H1 (cell line): ENCODE results near the gene CLEC16A. TPM values are rescaled to one million over a fixed set of nuclear protein-coding genes. Genes with fewer than 3 reads are reported as not detected.

Experiments
- BACH1 ChIP-seq: IDR thresholded peaks from 2 replicates; pipeline ENCODE4 v1.6.1; 2012; ENCODE audit warnings: low read length, improper control_type of control experiment
- BCL11A ChIP-seq, 2 experiments: IDR thresholded peaks; one replicate each; pipeline ENCODE4 v1.6.1; 2011; ENCODE audit warnings: low read depth in 2 of 2, low read length in 2 of 2, mild to moderate bottlenecking in 2 of 2
- JUND ChIP-seq: IDR thresholded peaks from 2 replicates; pipeline ENCODE4 v1.6.1; 2011; ENCODE audit warnings: mild to moderate bottlenecking, improper control_type of control experiment, low read length
- NANOG ChIP-seq: IDR thresholded peaks from 2 replicates; pipeline ENCODE4 v1.6.1; 2011; ENCODE audit warnings: low read length, low read depth, mild to moderate bottlenecking, inconsistent platforms; ENCODE audit not compliant: insufficient read depth, poor library complexity, severe bottlenecking
- PHF8 ChIP-seq: fragments of 200-600 bp; sonication (generic); conservative IDR thresholded peaks from 2 replicates; pipeline ENCODE4 v1.7.1; 2012; ENCODE audit warnings: low read depth, mild to moderate bottlenecking, inconsistent platforms, low read length, moderate library complexity
- POLR2AphosphoS5 ChIP-seq: IDR thresholded peaks from 2 replicates; pipeline ENCODE4 v1.6.1; 2011; ENCODE audit warnings: low read depth, low read length
- SIRT6 ChIP-seq: IDR thresholded peaks from one replicate; pipeline ENCODE4 v1.7.1; 2012; ENCODE audit warnings: low read length, inconsistent platforms
- TEAD4 ChIP-seq: IDR thresholded peaks from 2 replicates; pipeline ENCODE4 v1.6.1; 2012; ENCODE audit warnings: low read depth, low read length, inconsistent platforms, mixed read lengths
- polyA plus RNA-seq, 7 experiments: library from polyadenylated mRNA; depleted of rRNA in 3 of 7; stranded (reverse) in 5 of 7; unstranded in 2 of 7; fragments of >200 nt in 5 of 7; fragments of 200-250 nt in 2 of 7; gene quantifications; 1 replicate in 5 of 7; 2 replicates in 1 of 7; 4 replicates in 1 of 7; pipeline versions ENCODE4 v1.2.1 to v1.2.3, GENCODE V29; 2011 to 2013; ENCODE audit warnings: missing spikeins in 2 of 7, mixed read lengths in 2 of 7
- total RNA-seq: library from RNA; stranded (reverse); fragmentation: NEBNext Ultra II Directional; extraction: Animal tissue kit (Norgen Biotek cat#: 25700); gene quantifications from 2 replicates; pipeline ENCODE4 v1.2.1, GENCODE V29; 2021
- TF ChIP-seq, protein P1 (sequence below): fragments of 300-600 bp; sonication (generic); IDR thresholded peaks from 2 replicates; pipeline ENCODE4 v1.7.1; 2012; ENCODE audit warnings: low read length, moderate library complexity, mild to moderate bottlenecking, inconsistent platforms; ENCODE audit not compliant: insufficient replicate concordance
- TF ChIP-seq, protein P2 (sequence below): IDR thresholded peaks from 2 replicates; pipeline ENCODE4 v1.6.1; 2012; ENCODE audit warnings: low read length, inconsistent platforms

The CLEC16A gene
- total and polyA plus RNA-seq, 2 of the 8 experiments (the other 6 are each of a cell fraction or from before 2014, with no cell fraction given): 7.6 to 19.3 TPM

DNA sequence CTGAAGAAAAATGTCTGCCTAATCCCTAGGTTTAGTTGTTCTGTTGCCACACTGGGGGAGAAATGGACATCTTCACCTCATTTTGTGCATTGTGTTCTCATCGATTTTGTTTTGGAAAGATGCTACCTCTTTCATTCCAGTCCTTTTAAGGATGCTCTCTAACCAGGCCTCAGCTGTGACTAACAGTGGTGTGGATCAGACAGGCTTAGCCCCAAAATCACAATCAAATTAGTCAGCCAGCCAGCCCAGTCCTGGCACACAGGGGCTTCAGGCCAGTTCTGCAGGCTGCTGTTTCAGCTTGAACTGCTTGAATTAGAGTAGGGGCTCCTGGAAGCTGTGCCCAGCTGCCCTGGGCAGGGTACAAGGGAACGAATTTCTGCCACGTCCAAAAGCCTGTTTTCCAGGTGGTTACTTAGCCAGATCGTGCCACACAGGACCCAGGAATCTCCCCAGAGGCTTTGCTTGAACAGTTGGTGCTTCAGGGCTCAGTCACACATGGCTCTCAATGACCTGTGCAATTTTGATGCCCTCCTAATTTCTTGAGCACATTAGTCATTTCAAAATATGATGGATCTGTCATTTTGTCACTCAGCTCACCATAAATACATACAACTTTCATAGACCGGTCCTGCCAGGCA lies 60.7 kb downstream of the CLEC16A start (continued):
- TF ChIP-seq, protein P1, sequence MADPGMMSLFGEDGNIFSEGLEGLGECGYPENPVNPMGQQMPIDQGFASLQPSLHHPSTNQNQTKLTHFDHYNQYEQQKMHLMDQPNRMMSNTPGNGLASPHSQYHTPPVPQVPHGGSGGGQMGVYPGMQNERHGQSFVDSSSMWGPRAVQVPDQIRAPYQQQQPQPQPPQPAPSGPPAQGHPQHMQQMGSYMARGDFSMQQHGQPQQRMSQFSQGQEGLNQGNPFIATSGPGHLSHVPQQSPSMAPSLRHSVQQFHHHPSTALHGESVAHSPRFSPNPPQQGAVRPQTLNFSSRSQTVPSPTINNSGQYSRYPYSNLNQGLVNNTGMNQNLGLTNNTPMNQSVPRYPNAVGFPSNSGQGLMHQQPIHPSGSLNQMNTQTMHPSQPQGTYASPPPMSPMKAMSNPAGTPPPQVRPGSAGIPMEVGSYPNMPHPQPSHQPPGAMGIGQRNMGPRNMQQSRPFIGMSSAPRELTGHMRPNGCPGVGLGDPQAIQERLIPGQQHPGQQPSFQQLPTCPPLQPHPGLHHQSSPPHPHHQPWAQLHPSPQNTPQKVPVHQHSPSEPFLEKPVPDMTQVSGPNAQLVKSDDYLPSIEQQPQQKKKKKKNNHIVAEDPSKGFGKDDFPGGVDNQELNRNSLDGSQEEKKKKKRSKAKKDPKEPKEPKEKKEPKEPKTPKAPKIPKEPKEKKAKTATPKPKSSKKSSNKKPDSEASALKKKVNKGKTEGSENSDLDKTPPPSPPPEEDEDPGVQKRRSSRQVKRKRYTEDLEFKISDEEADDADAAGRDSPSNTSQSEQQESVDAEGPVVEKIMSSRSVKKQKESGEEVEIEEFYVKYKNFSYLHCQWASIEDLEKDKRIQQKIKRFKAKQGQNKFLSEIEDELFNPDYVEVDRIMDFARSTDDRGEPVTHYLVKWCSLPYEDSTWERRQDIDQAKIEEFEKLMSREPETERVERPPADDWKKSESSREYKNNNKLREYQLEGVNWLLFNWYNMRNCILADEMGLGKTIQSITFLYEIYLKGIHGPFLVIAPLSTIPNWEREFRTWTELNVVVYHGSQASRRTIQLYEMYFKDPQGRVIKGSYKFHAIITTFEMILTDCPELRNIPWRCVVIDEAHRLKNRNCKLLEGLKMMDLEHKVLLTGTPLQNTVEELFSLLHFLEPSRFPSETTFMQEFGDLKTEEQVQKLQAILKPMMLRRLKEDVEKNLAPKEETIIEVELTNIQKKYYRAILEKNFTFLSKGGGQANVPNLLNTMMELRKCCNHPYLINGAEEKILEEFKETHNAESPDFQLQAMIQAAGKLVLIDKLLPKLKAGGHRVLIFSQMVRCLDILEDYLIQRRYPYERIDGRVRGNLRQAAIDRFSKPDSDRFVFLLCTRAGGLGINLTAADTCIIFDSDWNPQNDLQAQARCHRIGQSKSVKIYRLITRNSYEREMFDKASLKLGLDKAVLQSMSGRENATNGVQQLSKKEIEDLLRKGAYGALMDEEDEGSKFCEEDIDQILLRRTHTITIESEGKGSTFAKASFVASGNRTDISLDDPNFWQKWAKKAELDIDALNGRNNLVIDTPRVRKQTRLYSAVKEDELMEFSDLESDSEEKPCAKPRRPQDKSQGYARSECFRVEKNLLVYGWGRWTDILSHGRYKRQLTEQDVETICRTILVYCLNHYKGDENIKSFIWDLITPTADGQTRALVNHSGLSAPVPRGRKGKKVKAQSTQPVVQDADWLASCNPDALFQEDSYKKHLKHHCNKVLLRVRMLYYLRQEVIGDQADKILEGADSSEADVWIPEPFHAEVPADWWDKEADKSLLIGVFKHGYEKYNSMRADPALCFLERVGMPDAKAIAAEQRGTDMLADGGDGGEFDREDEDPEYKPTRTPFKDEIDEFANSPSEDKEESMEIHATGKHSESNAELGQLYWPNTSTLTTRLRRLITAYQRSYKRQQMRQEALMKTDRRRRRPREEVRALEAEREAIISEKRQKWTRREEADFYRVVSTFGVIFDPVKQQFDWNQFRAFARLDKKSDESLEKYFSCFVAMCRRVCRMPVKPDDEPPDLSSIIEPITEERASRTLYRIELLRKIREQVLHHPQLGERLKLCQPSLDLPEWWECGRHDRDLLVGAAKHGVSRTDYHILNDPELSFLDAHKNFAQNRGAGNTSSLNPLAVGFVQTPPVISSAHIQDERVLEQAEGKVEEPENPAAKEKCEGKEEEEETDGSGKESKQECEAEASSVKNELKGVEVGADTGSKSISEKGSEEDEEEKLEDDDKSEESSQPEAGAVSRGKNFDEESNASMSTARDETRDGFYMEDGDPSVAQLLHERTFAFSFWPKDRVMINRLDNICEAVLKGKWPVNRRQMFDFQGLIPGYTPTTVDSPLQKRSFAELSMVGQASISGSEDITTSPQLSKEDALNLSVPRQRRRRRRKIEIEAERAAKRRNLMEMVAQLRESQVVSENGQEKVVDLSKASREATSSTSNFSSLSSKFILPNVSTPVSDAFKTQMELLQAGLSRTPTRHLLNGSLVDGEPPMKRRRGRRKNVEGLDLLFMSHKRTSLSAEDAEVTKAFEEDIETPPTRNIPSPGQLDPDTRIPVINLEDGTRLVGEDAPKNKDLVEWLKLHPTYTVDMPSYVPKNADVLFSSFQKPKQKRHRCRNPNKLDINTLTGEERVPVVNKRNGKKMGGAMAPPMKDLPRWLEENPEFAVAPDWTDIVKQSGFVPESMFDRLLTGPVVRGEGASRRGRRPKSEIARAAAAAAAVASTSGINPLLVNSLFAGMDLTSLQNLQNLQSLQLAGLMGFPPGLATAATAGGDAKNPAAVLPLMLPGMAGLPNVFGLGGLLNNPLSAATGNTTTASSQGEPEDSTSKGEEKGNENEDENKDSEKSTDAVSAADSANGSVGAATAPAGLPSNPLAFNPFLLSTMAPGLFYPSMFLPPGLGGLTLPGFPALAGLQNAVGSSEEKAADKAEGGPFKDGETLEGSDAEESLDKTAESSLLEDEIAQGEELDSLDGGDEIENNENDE: no peak
- TF ChIP-seq NANOG (no peak), POLR2AphosphoS5 (no peak), PHF8 (no peak), JUND (no peak), TEAD4 (no peak), SIRT6 (no peak), BCL11A (IDR thresholded peaks at IDR 0.05; ENCODE audit: low read depth in 2 of 2, low read length in 2 of 2) (no peak), BACH1 (no peak)
- TF ChIP-seq, protein P2, sequence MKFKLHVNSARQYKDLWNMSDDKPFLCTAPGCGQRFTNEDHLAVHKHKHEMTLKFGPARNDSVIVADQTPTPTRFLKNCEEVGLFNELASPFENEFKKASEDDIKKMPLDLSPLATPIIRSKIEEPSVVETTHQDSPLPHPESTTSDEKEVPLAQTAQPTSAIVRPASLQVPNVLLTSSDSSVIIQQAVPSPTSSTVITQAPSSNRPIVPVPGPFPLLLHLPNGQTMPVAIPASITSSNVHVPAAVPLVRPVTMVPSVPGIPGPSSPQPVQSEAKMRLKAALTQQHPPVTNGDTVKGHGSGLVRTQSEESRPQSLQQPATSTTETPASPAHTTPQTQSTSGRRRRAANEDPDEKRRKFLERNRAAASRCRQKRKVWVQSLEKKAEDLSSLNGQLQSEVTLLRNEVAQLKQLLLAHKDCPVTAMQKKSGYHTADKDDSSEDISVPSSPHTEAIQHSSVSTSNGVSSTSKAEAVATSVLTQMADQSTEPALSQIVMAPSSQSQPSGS: no peak
